ENCODE results near the gene MEPCE.

Gene MEPCE

GRCh38 chr7:100464791-100465190 lies 35.2 kb downstream of the MEPCE start:
- DNase-seq (ENCODE audit: low read depth): no peak

- no peak for DNase-seq (ENCODE audit: low read depth)
Observed at GRCh38 chr7:100465299-100465698, 35.7 kb downstream of the MEPCE start.

GRCh38 chr7:100465702-100466311 lies 36.2 kb downstream of the MEPCE start:
- DNase-seq (ENCODE audit: low read depth): peak; percentile 68

GRCh38 chr7:100466653-100467605 lies 37.3 kb downstream of the MEPCE start:
- no peak for DNase-seq (ENCODE audit: low read depth)

- DNase-seq (ENCODE audit: low read depth): no peak
Observed at GRCh38 chr7:100467638-100468373, 38.2 kb downstream of the MEPCE start.

- DNase-seq (ENCODE audit: low read depth): no peak
Observed at GRCh38 chr7:100469227-100470044, 39.8 kb downstream of the MEPCE start.

GRCh38 chr7:100471021-100471420 lies 41.4 kb downstream of the MEPCE start:
- DNase-seq (ENCODE audit: low read depth): no peak

GRCh38 chr7:100472121-100472851 lies 42.7 kb downstream of the MEPCE start:
- no peak for DNase-seq (ENCODE audit: low read depth)

- no peak for DNase-seq (ENCODE audit: low read depth)
Observed at GRCh38 chr7:100472854-100473499, 43.3 kb downstream of the MEPCE start.

- no peak for DNase-seq (ENCODE audit: low read depth)
Observed at GRCh38 chr7:100475549-100475948, 45.9 kb downstream of the MEPCE start.

GRCh38 chr7:100476101-100476780 lies 46.6 kb downstream of the MEPCE start:
- DNase-seq (ENCODE audit: low read depth): no peak

GRCh38 chr7:100476903-100477870 lies 47.6 kb downstream of the MEPCE start:
- no peak for DNase-seq (ENCODE audit: low read depth)

- no peak for DNase-seq (ENCODE audit: low read depth)
Observed at GRCh38 chr7:100477871-100478267, 48.2 kb downstream of the MEPCE start.

GRCh38 chr7:100478958-100479660 lies 49.5 kb downstream of the MEPCE start, which contains the start of gene TSC22D4:
TSS of gene TSC22D4 (minus strand) at chr7:100479214. CDS start at chr7:100478038, 1,176 bp downstream.
- DNase-seq (ENCODE audit: low read depth): peak; percentile 88

- no peak for DNase-seq (ENCODE audit: low read depth)
Observed at GRCh38 chr7:100481466-100481865, 51.8 kb downstream of the MEPCE start.

- no peak for DNase-seq (ENCODE audit: low read depth)
Observed at GRCh38 chr7:100482728-100483089, 53.1 kb downstream of the MEPCE start.

GRCh38 chr7:100483090-100483721 lies 53.6 kb downstream of the MEPCE start:
- no peak for DNase-seq (ENCODE audit: low read depth)

All from stromal cell of bone marrow (primary cell).